ENCODE data around the gene GATA3. TPM values are rescaled to one million over a fixed set of nuclear protein-coding genes. Genes with fewer than 3 reads are reported as not detected.

Gene GATA3
- total RNA-seq, 1 donor, result not detected

- H3K4me3 ChIP-seq (ENCODE audit: low read depth, low read length), result no peak overlapping the region
- no peak for DNase-seq (ENCODE audit: low read depth)
- no peak for TF ChIP-seq CTCF (IDR thresholded peaks at IDR 0.05; ENCODE audit: insufficient read depth, low read depth, low read length)
Observed at GRCh38 chr10:8095959-8096358, 41.5 kb downstream of the GATA3 start.

GRCh38 chr10:8096931-8097330 is 42.4 kb downstream of the GATA3 start:
- TF ChIP-seq CTCF (IDR thresholded peaks at IDR 0.05; ENCODE audit: insufficient read depth, low read depth, low read length), result no peak
- DNase-seq (ENCODE audit: low read depth), result no peak
- no peak overlapping the region for H3K4me3 ChIP-seq (ENCODE audit: low read depth, low read length)

GRCh38 chr10:8100366-8100765 is 45.9 kb downstream of the GATA3 start:
- no peak overlapping the region for H3K4me3 ChIP-seq (ENCODE audit: low read depth, low read length)
- no peak for TF ChIP-seq CTCF (IDR thresholded peaks at IDR 0.05; ENCODE audit: insufficient read depth, low read depth, low read length)
- no peak for DNase-seq (ENCODE audit: low read depth)

- TF ChIP-seq CTCF (IDR thresholded peaks at IDR 0.05; ENCODE audit: insufficient read depth, low read depth, low read length), result no peak
- no peak overlapping the region for H3K4me3 ChIP-seq (ENCODE audit: low read depth, low read length)
- no peak for DNase-seq (ENCODE audit: low read depth)
Observed at GRCh38 chr10:8102708-8103401, 48.4 kb downstream of the GATA3 start.

- no peak for DNase-seq (ENCODE audit: low read depth)
- TF ChIP-seq CTCF (IDR thresholded peaks at IDR 0.05; ENCODE audit: insufficient read depth, low read depth, low read length), result no peak
- no peak overlapping the region for H3K4me3 ChIP-seq (ENCODE audit: low read depth, low read length)
Observed at GRCh38 chr10:8103543-8103942, 49.1 kb downstream of the GATA3 start.

GRCh38 chr10:8104005-8104404 is 49.5 kb downstream of the GATA3 start:
- DNase-seq (ENCODE audit: low read depth), result no peak
- TF ChIP-seq CTCF (IDR thresholded peaks at IDR 0.05; ENCODE audit: insufficient read depth, low read depth, low read length), result no peak
- H3K4me3 ChIP-seq (ENCODE audit: low read depth, low read length), result no peak overlapping the region

- no peak for DNase-seq (ENCODE audit: low read depth)
- no peak for TF ChIP-seq CTCF (IDR thresholded peaks at IDR 0.05; ENCODE audit: insufficient read depth, low read depth, low read length)
- H3K4me3 ChIP-seq (ENCODE audit: low read depth, low read length), result no peak overlapping the region
Observed at GRCh38 chr10:8104721-8105120, 50.2 kb downstream of the GATA3 start.

Data from fibroblast of villous mesenchyme (primary cell).